Activated T-helper 9 cell treated with anti-CD3 and anti-CD28 coated beads, Interleukin-2, amount 50 U/mL, for 16 hours (primary cell): Measurements from ENCODE around the gene ASB15.

ENCODE experiments used
- DNase-seq: peaks from one replicate; pipeline ENCODE4 v3.0.0-alpha.2; 2020; ENCODE audit warnings: low read depth

Gene ASB15

GRCh38 chr7:123663200-123663599 lies 61.6 kb downstream of the ASB15 start:
- DNase-seq, result no peak

- DNase-seq, result no peak
Observed at GRCh38 chr7:123665157-123665556, 63.5 kb downstream of the ASB15 start.

DNA sequence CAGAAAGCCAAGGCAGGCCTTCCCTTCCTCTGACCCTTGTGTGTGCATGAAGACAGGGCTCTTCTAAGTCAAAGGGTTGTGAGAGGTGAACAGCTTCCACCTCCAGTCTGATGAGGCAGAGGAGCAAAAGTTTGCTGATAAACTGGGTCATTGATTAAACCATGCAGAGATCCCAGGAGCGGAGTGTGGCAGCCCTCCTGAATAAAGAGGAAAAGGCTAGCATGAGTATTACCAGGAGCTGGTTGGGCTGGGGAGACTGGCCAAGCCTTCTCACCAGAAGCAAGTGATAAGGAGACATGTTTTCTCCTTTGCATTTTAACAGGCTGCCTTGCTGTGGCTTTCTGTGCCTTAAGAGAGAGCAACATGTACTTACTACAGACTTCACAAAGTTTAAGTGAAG lies 64.3 kb downstream of the ASB15 start:
- no peak for DNase-seq

DNA sequence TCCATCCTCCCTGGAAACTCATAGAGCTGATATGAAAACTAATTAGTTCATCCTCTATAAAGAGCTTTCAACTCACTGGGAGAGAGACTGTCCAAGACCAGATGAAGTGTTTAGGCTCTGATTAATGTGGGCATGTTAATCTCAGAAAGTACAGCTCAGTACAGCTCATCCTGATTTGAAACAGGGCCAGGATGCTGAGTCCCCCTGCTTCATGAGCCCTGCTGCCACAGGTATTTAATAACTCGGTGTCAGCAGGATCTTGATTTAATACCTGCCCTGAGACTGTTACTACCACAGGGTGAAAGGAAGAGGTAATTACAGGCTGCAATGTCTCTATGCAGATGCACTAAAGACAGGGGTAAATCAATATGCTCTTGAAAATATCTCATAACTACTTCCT lies 64.9 kb downstream of the ASB15 start:
- DNase-seq, result no peak

- no peak for DNase-seq
Observed at GRCh38 chr7:123669485-123669884, 67.9 kb downstream of the ASB15 start.

GRCh38 chr7:123673137-123673732 lies 71.6 kb downstream of the ASB15 start:
- no peak for DNase-seq

GRCh38 chr7:123673752-123674398 lies 72.3 kb downstream of the ASB15 start:
- DNase-seq, result no peak

DNA sequence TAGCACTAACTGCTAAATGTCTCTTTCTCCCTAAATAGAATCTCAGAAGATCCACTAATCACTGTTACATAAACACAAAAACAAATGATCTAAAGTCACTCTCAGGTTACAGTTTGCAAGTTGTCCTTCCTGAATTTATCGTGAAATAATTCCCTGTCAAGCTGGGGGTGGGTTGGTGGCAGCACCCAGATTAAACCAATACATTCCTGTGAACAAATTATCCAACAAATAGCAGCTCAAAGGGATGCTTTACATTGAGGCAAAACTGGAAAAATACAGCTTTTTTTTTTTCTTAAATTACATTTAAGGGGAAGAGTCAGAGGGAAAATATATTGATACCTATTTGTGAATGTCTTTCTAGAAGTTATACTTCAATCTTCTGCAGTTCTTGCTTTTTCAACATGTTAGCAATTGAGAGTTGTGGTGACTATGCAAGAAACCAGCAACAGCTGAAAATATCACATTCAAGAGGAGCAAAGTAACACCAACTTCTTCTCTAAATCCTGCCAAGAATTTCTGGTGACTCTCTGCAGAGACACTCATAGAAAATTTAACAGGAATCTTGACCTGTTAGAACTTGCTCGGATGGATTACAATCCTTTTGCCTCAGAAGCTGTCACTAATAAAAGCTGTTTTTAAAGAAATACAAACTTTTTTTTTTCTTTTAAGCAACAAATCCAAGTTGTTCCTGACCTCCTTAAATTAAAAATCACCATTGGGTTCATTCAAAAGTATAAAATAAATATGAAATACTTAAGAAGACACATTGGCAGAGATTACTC lies 73.0 kb downstream of the ASB15 start:
- DNase-seq, result no peak

- no peak for DNase-seq
Observed at GRCh38 chr7:123675181-123675473, 73.5 kb downstream of the ASB15 start.

- no peak for DNase-seq
Observed at GRCh38 chr7:123677061-123677715, 75.6 kb downstream of the ASB15 start.

- DNase-seq, result no peak
Observed at GRCh38 chr7:123679614-123680013, 78.0 kb downstream of the ASB15 start.

- DNase-seq, result no peak
Observed at GRCh38 chr7:123680580-123680979, 79.0 kb downstream of the ASB15 start.

GRCh38 chr7:123681561-123681960 lies 79.9 kb downstream of the ASB15 start:
- no peak for DNase-seq

- no peak for DNase-seq
Observed at GRCh38 chr7:123682690-123683089, 81.1 kb downstream of the ASB15 start.

DNA sequence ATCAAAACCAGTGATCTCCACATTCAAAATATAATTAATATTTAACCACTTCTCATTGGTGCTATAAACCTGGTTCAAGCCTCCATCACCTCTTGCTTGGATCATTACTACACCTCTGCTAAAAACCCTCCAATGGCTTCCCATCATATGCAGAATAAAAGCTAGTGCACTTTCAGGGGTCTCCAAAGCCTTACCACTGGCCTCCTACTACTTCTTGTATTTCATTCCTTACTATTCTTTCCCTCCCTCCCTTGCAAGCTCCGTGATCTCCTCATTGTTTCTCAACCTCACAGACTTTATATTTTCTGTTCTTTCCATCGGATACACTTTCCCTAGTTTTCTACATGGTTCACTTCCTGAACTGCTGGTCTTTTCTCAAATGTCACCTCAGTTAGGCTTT lies 85.5 kb downstream of the ASB15 start:
- DNase-seq, result no peak

DNA sequence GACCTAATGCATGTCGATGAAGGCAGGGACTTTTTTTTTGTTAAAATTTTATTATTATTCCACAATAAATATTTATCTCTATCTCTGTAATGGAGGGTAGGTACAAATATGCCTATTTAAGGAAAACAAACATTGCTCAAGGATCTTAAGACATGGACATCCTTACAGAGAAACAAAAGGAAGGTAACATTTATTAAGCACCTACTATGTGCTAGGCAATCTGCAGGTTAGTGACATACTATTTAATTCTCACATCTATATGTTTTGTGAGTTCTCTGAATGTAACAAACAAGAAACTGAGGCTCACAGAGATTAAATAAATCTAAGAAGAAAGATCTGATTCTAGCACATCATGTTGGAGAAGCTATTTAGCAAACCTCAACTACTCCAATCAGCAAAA lies 86.1 kb downstream of the ASB15 start:
- no peak for DNase-seq
